ENCODE results near the gene HS3ST4. TPM values are rescaled to one million over a fixed set of nuclear protein-coding genes. Genes with fewer than 3 reads are reported as not detected.

Gene HS3ST4
- total RNA-seq, 2 donors from 2014 or later: not detected

DNA sequence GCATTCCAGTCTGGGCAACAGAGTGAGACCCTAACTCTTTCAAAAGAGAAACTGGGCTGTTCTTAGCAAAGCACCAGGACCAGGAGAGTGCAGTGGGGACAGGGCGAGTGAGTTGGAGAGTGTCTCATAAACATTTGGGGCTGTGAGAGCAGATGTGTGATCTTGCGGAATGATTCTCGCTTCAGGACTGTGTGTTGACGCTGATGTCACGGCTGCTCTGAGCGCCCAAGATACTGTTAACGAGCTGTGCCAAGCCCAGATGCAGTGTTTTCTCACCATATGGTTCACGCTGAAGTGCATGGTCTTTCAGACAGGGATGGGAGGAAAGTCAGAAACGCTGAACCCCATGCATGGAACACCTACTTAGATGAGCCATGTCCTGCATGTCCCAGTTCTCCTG is 438.2 kb downstream of the HS3ST4 start:
- ATAC-seq: no peak
- intact Hi-C loops (cut with DNase I): no loop called here
- no peak for DNase-seq

DNA sequence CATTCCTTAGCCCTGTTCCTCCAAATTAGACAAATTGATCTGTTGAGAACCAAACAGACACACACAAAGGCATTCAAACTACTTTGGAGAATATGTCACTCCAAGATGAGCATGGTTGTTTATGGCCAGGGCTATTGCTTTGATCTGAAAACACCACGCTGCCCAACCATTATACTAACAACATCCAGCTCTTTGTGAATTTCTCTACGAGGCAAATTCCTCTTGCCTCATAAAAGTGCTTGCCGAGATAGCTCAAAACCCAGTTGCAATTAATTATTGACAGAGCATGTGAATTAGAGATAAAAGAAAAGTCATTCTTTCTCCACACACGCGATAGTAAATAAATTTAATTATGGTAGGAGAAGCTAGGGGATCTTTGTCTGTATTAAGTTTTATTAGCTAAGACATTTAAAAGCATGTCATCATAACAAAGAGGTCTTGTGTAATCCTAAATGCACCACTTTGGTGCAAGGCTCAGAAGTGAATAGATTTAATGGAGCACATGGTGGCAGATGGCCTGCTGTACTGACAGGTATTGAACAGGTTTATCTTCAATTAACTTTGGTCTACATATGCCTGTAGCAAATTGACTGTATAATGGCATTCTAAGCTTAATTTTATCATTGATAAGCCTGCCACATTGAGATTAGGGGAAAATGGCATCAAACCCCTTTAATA is 441.8 kb downstream of the HS3ST4 start:
- no peak for DNase-seq
- ATAC-seq: no peak
- intact Hi-C loops (cut with DNase I): no loop called here

DNA sequence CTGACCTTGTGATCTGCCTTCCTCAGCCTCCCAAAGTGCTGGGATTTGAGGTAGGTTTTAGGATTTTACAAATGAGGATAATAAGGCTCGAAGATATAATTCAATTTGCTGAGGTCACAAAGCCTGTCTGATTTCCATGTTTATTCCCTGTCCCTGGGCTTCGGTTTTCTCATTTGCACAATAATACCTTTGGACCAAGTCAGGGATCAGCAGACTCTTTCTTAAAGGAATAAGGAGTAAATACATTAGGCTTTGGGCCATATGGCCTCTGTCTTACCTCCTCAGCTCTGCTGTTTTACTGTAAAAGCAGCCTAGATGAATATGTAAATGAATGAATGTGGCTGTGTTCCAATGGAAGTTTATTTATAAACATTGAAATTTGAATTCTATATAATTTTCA is 442.8 kb downstream of the HS3ST4 start:
- ATAC-seq (no peak), DNase-seq (no peak)
- intact Hi-C loops (cut with DNase I): no loop called here

DNA sequence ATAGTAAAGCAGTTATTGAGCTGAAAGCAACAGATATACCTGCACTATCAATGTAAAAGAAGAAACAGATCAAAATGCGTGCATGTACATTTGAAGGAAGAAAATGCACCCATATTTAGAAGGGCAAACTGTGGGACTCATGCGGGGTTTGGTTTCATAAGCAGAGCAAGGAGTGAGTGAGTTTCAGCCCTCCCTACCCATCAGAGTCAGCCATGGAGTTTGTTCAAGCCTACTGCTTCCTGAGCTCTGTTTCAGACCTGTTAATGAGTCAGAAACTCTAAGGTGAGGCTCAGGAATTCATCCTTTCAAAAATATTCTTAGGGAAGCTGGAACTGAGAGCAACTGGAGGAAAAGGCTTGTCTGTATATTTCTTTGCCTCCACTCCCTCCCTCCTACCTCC is 446.2 kb downstream of the HS3ST4 start:
- ATAC-seq (no peak), DNase-seq (no peak)
- intact Hi-C loops (cut with DNase I): no loop called here

DNA sequence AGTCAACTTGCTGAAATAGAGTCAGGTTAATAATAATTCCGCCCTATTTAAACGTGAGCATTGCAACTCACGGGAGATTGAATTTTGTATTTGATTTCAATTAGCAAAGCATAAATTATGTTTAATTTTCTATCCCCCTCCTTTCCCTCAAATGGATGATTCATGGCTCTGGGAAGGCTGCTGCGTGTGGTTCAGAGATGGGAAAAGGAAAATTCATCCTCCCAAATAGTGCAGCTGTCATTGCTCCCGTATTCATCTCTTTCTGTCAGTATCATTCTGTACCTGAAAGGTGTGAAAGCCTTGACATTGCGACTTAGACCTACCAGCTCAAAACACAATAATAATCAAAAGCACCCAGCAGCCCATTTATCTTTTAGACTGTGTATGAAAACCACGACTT is 447.3 kb downstream of the HS3ST4 start:
- intact Hi-C loops (cut with DNase I): no loop called here
- no peak for ATAC-seq
- DNase-seq: no peak

DNA sequence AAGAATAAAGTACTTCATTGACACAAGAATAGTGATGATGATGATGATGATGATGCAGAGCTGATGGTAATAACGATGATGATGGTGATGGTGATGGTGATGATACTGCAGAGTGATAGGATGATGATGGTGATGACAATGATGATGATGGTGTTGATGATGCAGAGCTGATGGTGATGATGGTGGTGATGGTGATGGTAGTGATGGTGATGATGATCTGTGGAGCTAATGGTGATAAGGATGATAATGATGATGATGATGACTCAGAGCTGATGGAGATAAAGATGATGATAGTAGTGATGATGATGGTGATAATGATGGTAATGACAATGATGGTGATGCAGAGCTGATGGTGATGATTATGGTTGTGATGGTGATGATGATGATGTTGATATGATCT is 448.1 kb downstream of the HS3ST4 start:
- DNase-seq (no peak), ATAC-seq (no peak)
- intact Hi-C loops (cut with DNase I): no loop called here

DNA sequence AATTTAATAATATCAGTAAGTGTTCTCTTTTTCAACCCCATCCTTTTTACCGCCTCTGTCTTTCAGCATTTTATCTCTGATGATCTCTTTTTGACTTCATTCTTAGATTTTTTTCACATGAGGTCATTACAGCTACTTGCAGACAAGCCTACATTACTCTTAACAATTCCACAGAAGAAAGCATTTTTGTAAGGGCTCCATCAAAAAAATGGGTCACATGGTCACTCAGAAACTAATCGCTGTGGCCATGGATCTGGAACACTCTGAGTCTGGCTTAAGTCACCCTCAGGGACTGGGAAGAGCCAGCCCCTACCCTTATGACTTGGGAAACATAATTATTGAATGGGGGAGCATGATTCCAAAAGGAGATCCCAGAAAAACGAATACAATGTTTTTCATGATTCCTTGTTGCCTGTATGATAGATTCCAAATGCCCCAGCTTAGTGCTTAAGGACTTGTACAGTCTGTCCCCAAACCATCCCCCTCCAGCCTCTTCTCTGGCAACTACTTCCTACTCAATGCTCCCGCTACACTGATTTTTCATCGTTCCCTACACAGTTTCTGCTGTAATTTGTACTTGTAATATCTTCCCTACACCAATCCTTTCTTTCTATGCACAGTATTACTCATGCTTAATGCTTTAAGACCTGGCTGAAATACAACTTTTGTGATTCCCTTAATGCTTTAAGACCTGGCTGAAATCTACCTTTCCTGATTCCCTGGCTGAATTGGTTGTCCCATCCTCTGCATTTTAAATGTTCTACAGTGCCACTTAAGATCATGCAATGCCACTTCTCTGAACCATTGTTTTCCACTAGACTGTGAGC is 457.8 kb downstream of the HS3ST4 start:
- ATAC-seq (no peak), DNase-seq (no peak)
- intact Hi-C loops (cut with DNase I): no loop called here

DNA sequence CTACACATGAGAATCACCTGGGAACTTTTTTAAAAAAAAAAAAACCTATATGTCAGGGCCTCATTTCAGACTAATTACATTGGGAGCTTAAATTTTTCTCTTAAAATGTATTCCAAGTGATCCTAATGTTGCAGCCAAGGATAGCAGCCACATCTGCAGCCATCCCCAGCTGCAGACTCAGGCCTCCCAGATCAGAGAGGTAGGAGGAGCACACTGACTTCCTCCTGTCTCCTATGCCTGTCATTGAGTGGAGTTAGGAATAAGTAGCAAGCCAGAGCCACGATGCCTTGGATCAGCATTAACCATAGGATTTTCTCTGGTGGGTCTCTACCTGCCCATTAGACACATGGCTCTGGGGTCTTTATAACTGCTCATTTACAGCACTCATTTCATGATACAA is 463.5 kb downstream of the HS3ST4 start:
- DNase-seq (no peak), ATAC-seq (no peak)
- intact Hi-C loops (cut with DNase I): no loop called here

DNA sequence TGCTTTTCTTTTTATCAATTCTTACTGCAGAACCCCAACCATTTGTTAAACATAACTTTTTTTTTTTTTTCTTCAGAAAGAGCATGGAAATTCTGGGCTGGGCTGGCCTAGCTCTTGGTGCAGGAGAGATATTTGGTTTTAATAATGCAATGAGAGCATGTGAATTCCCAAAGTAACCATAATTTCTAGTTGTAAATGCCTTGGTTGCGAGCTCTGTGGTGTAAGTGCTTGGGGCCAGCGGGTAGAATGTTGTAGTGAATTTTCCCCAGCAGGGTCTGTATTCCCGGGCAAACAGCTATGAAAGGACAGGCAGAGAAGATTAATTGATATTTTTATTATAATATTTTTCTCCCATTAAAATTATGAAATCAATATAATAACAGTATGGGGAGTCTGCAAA is 465.6 kb downstream of the HS3ST4 start:
- no peak for DNase-seq
- no peak for ATAC-seq
- intact Hi-C loops (cut with DNase I): no loop called here

DNA sequence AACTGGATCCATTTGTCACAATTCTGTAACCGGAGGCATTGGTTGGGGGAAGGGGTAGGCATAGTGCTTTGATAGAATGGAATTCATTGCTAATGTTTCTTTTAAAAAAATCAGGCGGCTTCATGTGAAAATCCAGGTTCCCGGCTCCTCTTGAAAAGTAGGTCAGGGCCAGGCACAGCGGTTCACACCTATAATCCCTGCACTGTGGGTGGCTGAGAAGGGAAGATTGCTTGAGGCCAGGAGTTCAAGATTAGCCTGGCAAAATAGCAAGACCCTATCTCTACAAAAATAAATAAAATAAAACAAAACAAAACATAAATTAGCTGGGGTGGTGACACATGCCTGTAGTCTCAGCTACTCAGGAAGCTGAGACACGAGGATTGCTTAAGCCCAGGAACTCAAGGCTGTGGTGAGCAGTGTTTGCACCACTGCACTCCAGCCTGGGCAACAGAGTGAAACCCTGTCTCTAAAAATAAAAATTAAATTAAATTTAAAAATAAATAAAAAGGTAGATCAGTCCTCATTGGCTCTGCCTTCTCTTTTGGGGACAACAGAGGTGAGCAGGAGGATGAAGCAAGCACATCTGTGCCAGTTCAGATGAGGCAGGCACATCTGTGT is 466.5 kb downstream of the HS3ST4 start:
- DNase-seq: no peak
- ATAC-seq: no peak
- intact Hi-C loops (cut with DNase I): no loop called here

DNA sequence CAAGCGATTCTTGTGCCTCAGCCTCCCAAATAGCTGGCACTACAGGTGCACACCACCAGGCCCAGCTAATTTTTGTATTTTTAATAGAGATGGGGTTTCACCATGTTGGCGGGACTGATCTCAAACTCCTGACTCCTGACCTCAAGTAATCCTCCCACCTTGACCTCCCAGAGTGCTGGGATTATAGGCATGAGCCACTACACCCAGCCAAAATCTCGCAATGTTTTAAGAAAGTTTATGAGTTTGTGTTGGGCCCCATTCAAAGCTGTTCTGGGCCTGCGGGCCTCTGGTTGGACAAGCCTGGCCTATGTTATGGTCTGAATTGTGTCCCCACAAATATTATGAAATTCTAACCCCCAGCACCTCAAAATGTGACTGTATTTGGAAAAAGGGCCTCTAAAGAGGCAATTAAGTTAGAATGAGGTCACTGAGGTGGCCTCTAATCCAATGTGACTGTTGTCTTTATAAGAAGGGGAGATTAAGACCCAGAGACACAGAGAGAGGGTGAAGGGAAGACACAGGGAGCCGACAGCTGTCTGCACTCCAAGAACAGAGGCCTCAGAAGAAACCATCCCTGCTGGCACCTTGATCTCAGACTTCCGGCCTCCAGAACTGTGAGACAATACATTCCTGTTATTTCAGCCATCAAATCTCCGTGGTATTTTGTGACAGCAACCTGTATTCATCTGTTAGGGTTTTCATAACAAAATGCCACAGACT is 469.9 kb downstream of the HS3ST4 start:
- DNase-seq (no peak), ATAC-seq (no peak)
- intact Hi-C loops (cut with DNase I): no loop called here

DNA sequence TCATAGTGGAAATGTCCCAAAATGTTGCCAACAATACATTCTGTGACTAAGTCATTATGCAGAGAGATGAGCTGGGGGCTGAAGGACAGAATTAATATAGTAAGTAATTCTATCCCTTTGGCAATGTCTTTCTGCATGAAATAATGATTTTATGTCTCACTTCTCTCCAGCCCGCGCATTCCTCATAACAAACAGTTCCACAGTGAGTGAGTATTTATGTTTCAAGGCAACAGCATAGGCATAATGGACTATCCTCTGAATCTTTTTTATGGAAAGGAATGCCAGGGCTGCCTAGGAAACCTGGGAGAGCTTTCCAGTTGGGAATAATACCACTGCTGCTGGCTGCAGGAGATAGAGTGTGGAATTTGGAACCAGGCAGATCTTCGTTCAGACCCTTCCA is 477.7 kb downstream of the HS3ST4 start:
- no peak for DNase-seq
- no peak for ATAC-seq
- intact Hi-C loops (cut with DNase I): no loop called here

DNA sequence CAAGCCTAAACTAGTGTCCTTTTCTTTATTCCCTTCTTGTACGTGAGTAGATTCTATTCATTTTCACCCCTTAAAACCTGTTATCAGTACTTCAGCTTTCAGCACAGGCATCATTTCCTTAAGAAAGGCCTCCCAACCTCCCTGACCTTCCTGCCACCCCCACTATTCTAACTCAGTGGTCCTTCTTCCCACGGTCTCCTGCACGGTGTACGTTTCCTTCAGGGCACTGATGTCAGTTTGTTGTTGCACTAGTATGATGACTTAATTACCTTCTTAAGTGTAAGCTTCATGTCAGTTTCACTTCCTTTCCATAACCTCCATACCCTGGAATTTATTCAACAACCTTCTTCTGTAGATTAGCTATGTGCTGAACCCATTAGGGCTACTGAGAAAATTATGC is 484.2 kb downstream of the HS3ST4 start:
- intact Hi-C loops (cut with DNase I): no loop called here
- ATAC-seq (no peak), DNase-seq (no peak)

DNA sequence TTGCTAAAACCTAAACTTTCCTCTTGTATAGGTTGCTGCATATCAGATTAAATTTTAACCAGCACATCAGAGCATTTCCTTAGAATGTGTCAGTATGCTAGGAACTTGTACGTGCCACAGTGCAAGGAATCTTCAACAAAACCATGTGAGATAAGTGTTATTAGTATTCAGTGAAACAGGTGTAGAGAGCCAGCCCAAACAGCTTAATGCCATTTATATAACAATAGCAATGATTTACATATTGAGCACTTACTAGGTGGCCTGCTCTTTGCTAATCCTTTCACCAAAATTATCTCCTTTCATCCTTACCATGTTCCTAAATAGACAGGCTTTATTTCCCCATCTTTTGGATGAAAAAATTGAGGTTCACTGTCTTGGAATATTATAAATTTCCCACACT is 485.7 kb downstream of the HS3ST4 start:
- intact Hi-C loops (cut with DNase I): no loop called here
- DNase-seq (no peak), ATAC-seq (no peak)

DNA sequence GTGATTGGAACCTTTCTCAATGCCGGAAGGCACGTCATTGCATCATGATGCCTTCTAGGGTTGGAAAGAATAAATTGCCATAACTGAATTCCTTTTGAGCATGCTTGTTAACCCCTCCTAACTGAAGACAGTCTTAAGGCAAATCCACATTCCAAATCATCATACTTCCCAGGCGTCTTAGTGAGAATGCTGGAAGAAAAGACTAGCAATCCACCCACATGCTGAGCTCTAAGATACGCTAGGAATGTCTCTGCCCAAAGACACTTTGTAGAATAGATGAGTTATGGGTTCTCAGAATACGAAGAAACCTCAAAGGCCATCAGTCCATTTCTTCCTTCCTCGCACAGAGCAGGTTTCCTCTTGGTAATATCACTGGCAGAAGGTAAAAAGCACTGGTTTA is 486.5 kb downstream of the HS3ST4 start:
- DNase-seq (no peak), ATAC-seq (no peak)
- intact Hi-C loops (cut with DNase I): no loop called here

DNA sequence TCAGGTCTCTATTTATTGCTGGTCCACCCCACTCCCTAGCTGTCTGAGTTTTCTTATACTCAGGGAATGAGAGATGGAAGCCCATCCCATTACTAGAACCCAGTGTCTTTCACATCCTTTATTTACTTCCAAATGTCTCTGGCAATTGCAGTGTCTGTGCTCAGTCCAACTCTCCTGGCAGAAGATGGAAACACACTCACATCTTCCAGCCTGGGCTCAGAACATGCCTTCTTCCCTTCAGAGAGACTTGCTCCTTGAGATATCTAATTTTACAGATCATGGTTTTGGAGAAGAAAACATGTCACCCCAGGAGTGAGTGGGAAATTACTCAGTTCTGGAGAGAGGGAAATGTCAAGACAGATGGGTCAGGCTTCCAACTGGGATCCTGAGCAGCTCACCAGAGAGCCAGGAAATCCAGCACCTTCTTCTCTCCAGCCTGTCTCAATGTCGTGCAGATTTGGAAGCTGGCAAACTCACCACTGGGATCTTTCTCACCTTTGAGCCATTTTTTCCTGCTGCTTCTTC is 494.4 kb downstream of the HS3ST4 start:
- DNase-seq: no peak
- ATAC-seq: no peak
- intact Hi-C loops (cut with DNase I): no loop called here

All from left cardiac atrium (tissue), 4 donors.